Thyroid gland (tissue), 4 donors: ENCODE results near the gene MEGF6.

ENCODE experiments used
- POLR2A ChIP-seq, 2 donors: fragments of 450-650 bp; IDR thresholded peaks; one replicate each; pipeline ENCODE4 v1.6.1; 2017; ENCODE audit warnings: antibody characterized with exemption in 2 of 2, mild to moderate bottlenecking in 2 of 2, moderate library complexity in 1 of 2
- TF ChIP-seq, protein P1 (sequence below), 6 experiments: fragments of 200-600 bp in 3 of 6; fragments of 450-650 bp in 3 of 6; sonication (generic) in 3 of 6; IDR thresholded peaks; one replicate each; pipeline ENCODE4 v1.5.1; 2016 to 2019; ENCODE audit warnings: antibody characterized with exemption in 6 of 6, mild to moderate bottlenecking in 2 of 6, inconsistent platforms in 1 of 6, moderate library complexity in 1 of 6

DNA sequence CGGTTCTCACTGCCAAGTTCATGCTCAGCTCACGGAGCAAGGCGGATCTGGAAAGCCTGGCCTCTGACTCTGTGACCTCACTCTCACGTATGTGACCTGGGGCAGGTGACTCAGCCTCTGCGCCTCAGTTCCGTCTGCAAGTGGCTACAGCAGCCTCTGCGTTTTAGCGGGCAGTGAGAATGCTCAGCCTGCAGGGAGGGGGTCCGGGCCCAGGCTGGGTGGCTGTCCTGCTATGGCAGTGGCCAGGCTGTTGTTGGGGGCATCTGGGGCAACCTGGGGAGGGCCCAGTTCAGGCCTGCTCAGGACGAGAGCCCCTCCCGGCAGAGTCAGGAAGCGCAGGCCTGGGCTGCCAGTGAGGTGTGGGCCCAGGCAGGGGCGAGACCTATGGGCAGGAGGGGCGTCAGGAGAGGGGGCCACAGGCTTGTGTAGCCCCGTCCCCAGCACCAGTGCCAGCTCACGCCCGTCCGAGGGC lies 128.9 kb downstream of the MEGF6 start:
- TF ChIP-seq, protein P1, sequence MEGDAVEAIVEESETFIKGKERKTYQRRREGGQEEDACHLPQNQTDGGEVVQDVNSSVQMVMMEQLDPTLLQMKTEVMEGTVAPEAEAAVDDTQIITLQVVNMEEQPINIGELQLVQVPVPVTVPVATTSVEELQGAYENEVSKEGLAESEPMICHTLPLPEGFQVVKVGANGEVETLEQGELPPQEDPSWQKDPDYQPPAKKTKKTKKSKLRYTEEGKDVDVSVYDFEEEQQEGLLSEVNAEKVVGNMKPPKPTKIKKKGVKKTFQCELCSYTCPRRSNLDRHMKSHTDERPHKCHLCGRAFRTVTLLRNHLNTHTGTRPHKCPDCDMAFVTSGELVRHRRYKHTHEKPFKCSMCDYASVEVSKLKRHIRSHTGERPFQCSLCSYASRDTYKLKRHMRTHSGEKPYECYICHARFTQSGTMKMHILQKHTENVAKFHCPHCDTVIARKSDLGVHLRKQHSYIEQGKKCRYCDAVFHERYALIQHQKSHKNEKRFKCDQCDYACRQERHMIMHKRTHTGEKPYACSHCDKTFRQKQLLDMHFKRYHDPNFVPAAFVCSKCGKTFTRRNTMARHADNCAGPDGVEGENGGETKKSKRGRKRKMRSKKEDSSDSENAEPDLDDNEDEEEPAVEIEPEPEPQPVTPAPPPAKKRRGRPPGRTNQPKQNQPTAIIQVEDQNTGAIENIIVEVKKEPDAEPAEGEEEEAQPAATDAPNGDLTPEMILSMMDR (IDR thresholded peaks at IDR 0.05): no peak
- TF ChIP-seq POLR2A (IDR thresholded peaks at IDR 0.05): no peak
